Upper lobe of left lung (tissue), 6 donors: ENCODE data around the gene ZNF438. TPM values are rescaled to one million over a fixed set of nuclear protein-coding genes. Genes with fewer than 3 reads are reported as not detected.
A peak's percentile ranks its signal among the peaks of the same experiment; 100 is the strongest.

Experiments used
- ATAC-seq, 2 donors: fragments of 200-7000 bp; cut with Tn5 transposase; one replicate each; pipeline ENCODE4 v1.9.1; 2022; ENCODE audit warnings: mild to moderate bottlenecking in 2 of 2, moderate library complexity in 2 of 2; ENCODE audit not compliant: low FRiP score in 2 of 2
- DNase-seq, 2 donors: peaks; one replicate each; pipeline ENCODE4 v3.0.0-alpha.2; 2019 to 2020
- H3K27ac ChIP-seq, 4 donors: fragments of 200-600 bp; sonication (generic); one replicate each; pipeline ENCODE4 v1.5.1; 2016 to 2019
- H3K27me3 ChIP-seq, 4 donors: fragments of 200-600 bp; sonication (generic); one replicate each; pipeline ENCODE4 v1.5.1; 2017 to 2019
- H3K36me3 ChIP-seq, 4 donors: fragments of 200-600 bp; sonication (generic); one replicate each; pipeline ENCODE4 v1.5.1; 2016 to 2019
- H3K4me1 ChIP-seq, 4 donors: fragments of 200-600 bp; sonication (generic); one replicate each; pipeline ENCODE4 v1.5.1; 2018 to 2019
- H3K4me3 ChIP-seq, 4 donors: fragments of 200-600 bp; sonication (generic); one replicate each; pipeline ENCODE4 v1.5.1; 2017 to 2019; ENCODE audit warnings: mild to moderate bottlenecking in 2 of 4, moderate library complexity in 1 of 4
- H3K9me3 ChIP-seq, 4 donors: fragments of 200-600 bp; sonication (generic); one replicate each; pipeline ENCODE4 v1.5.1; 2018 to 2019
- CTCF ChIP-seq, 6 experiments: fragments of 450-650 bp in 4 of 6; fragments of 200-600 bp in 2 of 6; sonication (generic) in 2 of 6; IDR thresholded peaks; one replicate each; pipeline ENCODE4 v1.5.1; 2016 to 2019; ENCODE audit warnings: antibody characterized with exemption in 6 of 6
- EP300 ChIP-seq, 4 donors: sonication (generic); formaldehyde crosslinking; IDR thresholded peaks; one replicate each; pipeline ENCODE4 v1.5.1; 2017; ENCODE audit warnings: antibody characterized with exemption in 4 of 4, control low read depth in 2 of 4
- POLR2A ChIP-seq, 4 donors: fragments of 450-650 bp; IDR thresholded peaks; one replicate each; pipeline ENCODE4 v1.5.1; 2016 to 2017; ENCODE audit warnings: antibody characterized with exemption in 4 of 4, mild to moderate bottlenecking in 2 of 4
- POLR2AphosphoS5 ChIP-seq, 2 donors: sonication (generic); formaldehyde crosslinking; IDR thresholded peaks; one replicate each; pipeline ENCODE4 v1.5.1; 2017; ENCODE audit warnings: antibody characterized with exemption in 2 of 2
- WGBS, 2 donors: methylation state at CpG; one replicate each; pipeline ENCODE4 v1.1.5; 2017 to 2018; 5-methylcytosine and 5-hydroxymethylcytosine counted together
- total RNA-seq, 6 donors: library from RNA; depleted of rRNA in 4 of 6; stranded (reverse); fragments of >200 nt in 4 of 6; gene quantifications; one replicate each; pipeline versions ENCODE4 v1.1.0 to v1.2.1, GENCODE V29; 2016 to 2021
- donor health status: DM: no; HTN: no; CAD: no; lungs with moderate emphysema.
- donor health status: DM: no; HTN: yes; CAD: no; lungs with severe emphysema.

ZNF438 gene
- total RNA-seq: 10 to 100 TPM; 10.5 to 25.1 (median 13.7) TPM

- DNase-seq (peak; percentile 97 to 100), ATAC-seq (peak; percentile 97 to 98)
- no peaks in the 10 kb centered on the region for H3K27me3 ChIP-seq
- H3K4me3 ChIP-seq: peak within 1 kb of the TSS; percentile 42 to 61 (median 58)
- WGBS, 2 donors: 0% methylated on average over 2 to 65 of the region's 66 CpGs
- no peaks in the 10 kb centered on the region for H3K9me3 ChIP-seq
- H3K4me1 ChIP-seq: peaks cover 20 to 32% (median 27%) of the 10 kb centered on the region in 4 donors
- peak within 1 kb of the TSS; percentile 98 to 100 (median 99) for H3K27ac ChIP-seq
- no peaks in the 10 kb centered on the region for H3K36me3 ChIP-seq
- TF ChIP-seq CTCF (IDR thresholded peaks at IDR 0.05): peak; percentile 49 to 94 (median 90)
- peak in 1 of 4 donors; percentile 8 for TF ChIP-seq EP300 (IDR thresholded peaks at IDR 0.05)
- peak; percentile 53 to 91 (median 75) for TF ChIP-seq POLR2A (IDR thresholded peaks at IDR 0.05)
- peak; percentile 82 to 84 for TF ChIP-seq POLR2AphosphoS5 (IDR thresholded peaks at IDR 0.05)
These were observed at the start of gene ZNF438 for GRCh38 chr10:31031558-31032257. TSS of gene ZNF438 (minus strand) at chr10:31031865. CDS start at chr10:30877034, 154,831 bp downstream.

- Histone ChIP-seq H3K4me1 (peaks cover 11 to 19% (median 12%) of the 10 kb centered on the region in 4 donors), H3K27me3 (no peaks in the 10 kb centered on the region), H3K9me3 (no peaks in the 10 kb centered on the region), H3K36me3 (no peaks in the 10 kb centered on the region), H3K4me3 (no peak overlapping the region), H3K27ac (no peak overlapping the region)
- WGBS, 2 donors: 94 to 96% methylated on average over 6 of the region's 6 CpGs
- DNase-seq (no peak), ATAC-seq (no peak)
- TF ChIP-seq EP300 (IDR thresholded peaks at IDR 0.05): no peak
- no peak for TF ChIP-seq POLR2AphosphoS5 (IDR thresholded peaks at IDR 0.05)
- TF ChIP-seq CTCF (IDR thresholded peaks at IDR 0.05): no peak
- no peak for TF ChIP-seq POLR2A (IDR thresholded peaks at IDR 0.05)
These were observed 44.9 kb upstream of the ZNF438 start for GRCh38 chr10:31076610-31076988.

GRCh38 chr10:31075881-31076609 lies 44.4 kb upstream of the ZNF438 start:
- Histone ChIP-seq H3K4me1 (peaks cover 11 to 19% (median 14%) of the 10 kb centered on the region in 4 donors), H3K4me3 (no peak overlapping the region), H3K27ac (no peak overlapping the region), H3K27me3 (no peaks in the 10 kb centered on the region), H3K36me3 (no peaks in the 10 kb centered on the region), H3K9me3 (no peaks in the 10 kb centered on the region)
- DNase-seq: no peak
- no peak for ATAC-seq
- WGBS, 2 donors: 73 to 83% methylated on average over 3 of the region's 3 CpGs
- TF ChIP-seq POLR2AphosphoS5 (IDR thresholded peaks at IDR 0.05) (peak in 1 of 2 donors; percentile 10), POLR2A (IDR thresholded peaks at IDR 0.05) (no peak)

- ATAC-seq: peak; percentile 70 to 72
- no peaks in the 10 kb centered on the region for H3K27me3 ChIP-seq
- TF ChIP-seq CTCF (IDR thresholded peaks at IDR 0.05) (no peak), EP300 (IDR thresholded peaks at IDR 0.05) (no peak), POLR2AphosphoS5 (IDR thresholded peaks at IDR 0.05) (peak in 1 of 2 donors; percentile 18), POLR2A (IDR thresholded peaks at IDR 0.05) (no peak)
- no peaks in the 10 kb centered on the region for H3K9me3 ChIP-seq
- H3K4me1 ChIP-seq: peaks cover 11 to 19% (median 16%) of the 10 kb centered on the region in 4 donors
- H3K27ac ChIP-seq: peak overlapping the region in 3 of 4 donors; percentile 4 to 48 (median 41)
- H3K36me3 ChIP-seq: no peaks in the 10 kb centered on the region
- WGBS, 2 donors: 43 to 45% methylated on average over 4 of the region's 4 CpGs
- DNase-seq: no peak
- no peak overlapping the region for H3K4me3 ChIP-seq
These were observed 43.8 kb upstream of the ZNF438 start for GRCh38 chr10:31075434-31075833.

- H3K27ac ChIP-seq: peak overlapping the region in 3 of 4 donors; percentile 4 to 48 (median 41)
- H3K9me3 ChIP-seq: no peaks in the 10 kb centered on the region
- TF ChIP-seq POLR2AphosphoS5 (IDR thresholded peaks at IDR 0.05): no peak
- TF ChIP-seq CTCF (IDR thresholded peaks at IDR 0.05): no peak
- no peaks in the 10 kb centered on the region for H3K36me3 ChIP-seq
- DNase-seq (no peak), ATAC-seq (no peak)
- H3K4me1 ChIP-seq: peaks cover 14 to 25% (median 18%) of the 10 kb centered on the region in 4 donors
- H3K27me3 ChIP-seq: no peaks in the 10 kb centered on the region
- 85 to 95% methylated on average over 5 of the region's 5 CpGs for WGBS, 2 donors
- no peak overlapping the region for H3K4me3 ChIP-seq
These were observed 43.0 kb upstream of the ZNF438 start for GRCh38 chr10:31074722-31075086.
